ENCODE results near the gene ADAMTS17.

Gene ADAMTS17

GRCh38 chr15:99974246-99974645 is 367.5 kb downstream of the ADAMTS17 start:
- no peak for DNase-seq (ENCODE audit: low read depth)

- no peak for DNase-seq (ENCODE audit: low read depth)
Measured at GRCh38 chr15:99973351-99973750, 368.4 kb downstream of the ADAMTS17 start.

GRCh38 chr15:99970891-99971430 is 370.8 kb downstream of the ADAMTS17 start:
- no peak for DNase-seq (ENCODE audit: low read depth)

- no peak for DNase-seq (ENCODE audit: low read depth)
Measured at GRCh38 chr15:99969261-99969920, 372.4 kb downstream of the ADAMTS17 start.

GRCh38 chr15:99967841-99968371 is 373.9 kb downstream of the ADAMTS17 start:
- no peak for DNase-seq (ENCODE audit: low read depth)

- DNase-seq (ENCODE audit: low read depth) = no peak
Measured at GRCh38 chr15:99966815-99967214, 375.0 kb downstream of the ADAMTS17 start.

GRCh38 chr15:99965376-99965775 is 376.4 kb downstream of the ADAMTS17 start:
- DNase-seq (ENCODE audit: low read depth) = no peak

- DNase-seq (ENCODE audit: low read depth) = no peak
Measured at GRCh38 chr15:99963976-99964375, 377.8 kb downstream of the ADAMTS17 start.

GRCh38 chr15:99963096-99963825 is 378.5 kb downstream of the ADAMTS17 start:
- no peak for DNase-seq (ENCODE audit: low read depth)

- no peak for DNase-seq (ENCODE audit: low read depth)
Measured at GRCh38 chr15:99962006-99962561, 379.7 kb downstream of the ADAMTS17 start.

- DNase-seq (ENCODE audit: low read depth) = no peak
Measured at GRCh38 chr15:99961011-99961441, 380.7 kb downstream of the ADAMTS17 start.

- no peak for DNase-seq (ENCODE audit: low read depth)
Measured at GRCh38 chr15:99959326-99959725, 382.4 kb downstream of the ADAMTS17 start.

GRCh38 chr15:99958426-99959097 is 383.2 kb downstream of the ADAMTS17 start:
- DNase-seq (ENCODE audit: low read depth) = no peak

GRCh38 chr15:99957642-99958013 is 384.1 kb downstream of the ADAMTS17 start:
- no peak for DNase-seq (ENCODE audit: low read depth)

GRCh38 chr15:99956820-99957641 is 384.7 kb downstream of the ADAMTS17 start:
- no peak for DNase-seq (ENCODE audit: low read depth)

- no peak for DNase-seq (ENCODE audit: low read depth)
Measured at GRCh38 chr15:99956022-99956775, 385.6 kb downstream of the ADAMTS17 start.

GRCh38 chr15:99955532-99955931 is 386.2 kb downstream of the ADAMTS17 start:
- no peak for DNase-seq (ENCODE audit: low read depth)

GRCh38 chr15:99955181-99955525 is 386.6 kb downstream of the ADAMTS17 start:
- no peak for DNase-seq (ENCODE audit: low read depth)

GRCh38 chr15:99954361-99955180 is 387.2 kb downstream of the ADAMTS17 start:
- DNase-seq (ENCODE audit: low read depth) = no peak

- DNase-seq (ENCODE audit: low read depth) = no peak
Measured at GRCh38 chr15:99953886-99954285, 387.9 kb downstream of the ADAMTS17 start.
